HG02938 (cell line): ENCODE results near the gene SORBS2.

ENCODE experiments used
- ATAC-seq: cut with Tn5 transposase; IDR thresholded peaks from one replicate; pipeline ENCODE4 v1.9.1; 2021; ENCODE audit warnings: mild to moderate bottlenecking, moderate library complexity; ENCODE audit not compliant: unreplicated experiment

Gene SORBS2

GRCh38 chr4:185648631-185649030 is 163.4 kb downstream of the SORBS2 start:
- ATAC-seq, result no peak

GRCh38 chr4:185645403-185645802 is 166.6 kb downstream of the SORBS2 start:
- no peak for ATAC-seq

- no peak for ATAC-seq
These were observed 167.6 kb downstream of the SORBS2 start for GRCh38 chr4:185644408-185644807.

GRCh38 chr4:185642907-185643306 is 169.1 kb downstream of the SORBS2 start:
- ATAC-seq, result no peak

DNA sequence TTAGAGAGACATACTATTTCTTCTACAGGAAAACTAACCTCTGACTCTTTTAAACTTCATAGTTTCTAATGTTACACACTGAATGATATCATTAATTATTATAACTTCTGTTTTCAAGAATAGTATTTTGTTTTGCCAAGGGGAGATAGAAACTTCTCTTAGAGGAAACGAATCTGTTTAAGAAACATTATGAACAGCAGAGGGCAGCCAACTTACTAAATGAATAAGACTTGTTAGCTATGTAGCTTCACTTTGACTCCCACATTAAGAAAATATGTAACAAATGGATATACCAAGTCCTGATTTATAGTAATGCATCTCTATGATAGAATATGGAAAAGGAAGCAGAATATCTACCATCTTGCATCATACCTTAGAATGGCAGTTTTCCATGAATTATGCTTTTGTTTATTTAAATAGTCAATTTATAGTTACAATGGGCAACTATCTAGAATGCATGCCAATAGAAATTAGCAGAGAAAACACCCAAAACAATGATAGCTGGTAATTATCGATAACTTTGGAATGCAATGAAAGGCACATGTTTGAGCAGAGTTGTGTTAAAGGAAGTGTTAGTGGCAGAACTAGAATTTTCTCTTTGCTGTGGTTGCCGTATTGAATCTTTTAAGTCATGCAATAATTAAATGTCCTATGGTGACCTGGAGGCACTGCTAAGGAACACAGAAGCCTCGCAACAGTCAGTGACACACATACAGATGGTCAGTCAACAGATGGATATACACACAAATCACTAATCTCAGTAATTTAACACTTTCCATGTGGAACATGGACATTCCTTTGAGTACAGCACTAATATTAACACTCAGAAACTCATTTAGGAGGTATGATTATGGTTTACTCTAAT is 171.0 kb downstream of the SORBS2 start:
- ATAC-seq, result no peak

GRCh38 chr4:185638548-185639301 is 173.3 kb downstream of the SORBS2 start:
- ATAC-seq, result no peak

DNA sequence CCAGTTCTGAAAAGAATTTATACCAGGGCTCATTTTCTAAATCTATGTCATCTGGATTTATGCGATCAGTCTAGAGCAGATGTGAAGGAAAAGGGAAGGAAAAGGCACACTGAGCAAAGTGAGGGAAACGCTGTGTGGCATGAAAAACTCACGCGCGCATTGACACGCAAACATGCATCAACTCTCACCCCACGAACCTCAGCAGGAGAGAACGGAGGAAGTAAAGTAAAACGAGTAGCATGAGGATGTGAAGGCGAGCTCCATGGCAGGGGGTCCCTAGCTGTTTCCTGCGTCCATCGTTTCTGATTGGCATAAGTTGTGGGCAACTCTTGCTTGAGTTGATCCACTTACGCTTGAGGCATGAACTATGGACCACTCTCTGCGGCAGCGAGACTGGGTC is 173.9 kb downstream of the SORBS2 start:
- ATAC-seq, result no peak

GRCh38 chr4:185637163-185637875 is 174.7 kb downstream of the SORBS2 start:
- ATAC-seq, result no peak

- no peak for ATAC-seq
These were observed 177.8 kb downstream of the SORBS2 start for GRCh38 chr4:185634066-185634652.

- no peak for ATAC-seq
These were observed 185.2 kb downstream of the SORBS2 start for GRCh38 chr4:185626798-185627197.

- no peak for ATAC-seq
These were observed 186.5 kb downstream of the SORBS2 start for GRCh38 chr4:185625503-185625902.

- ATAC-seq, result no peak
These were observed 187.8 kb downstream of the SORBS2 start for GRCh38 chr4:185624259-185624589.

DNA sequence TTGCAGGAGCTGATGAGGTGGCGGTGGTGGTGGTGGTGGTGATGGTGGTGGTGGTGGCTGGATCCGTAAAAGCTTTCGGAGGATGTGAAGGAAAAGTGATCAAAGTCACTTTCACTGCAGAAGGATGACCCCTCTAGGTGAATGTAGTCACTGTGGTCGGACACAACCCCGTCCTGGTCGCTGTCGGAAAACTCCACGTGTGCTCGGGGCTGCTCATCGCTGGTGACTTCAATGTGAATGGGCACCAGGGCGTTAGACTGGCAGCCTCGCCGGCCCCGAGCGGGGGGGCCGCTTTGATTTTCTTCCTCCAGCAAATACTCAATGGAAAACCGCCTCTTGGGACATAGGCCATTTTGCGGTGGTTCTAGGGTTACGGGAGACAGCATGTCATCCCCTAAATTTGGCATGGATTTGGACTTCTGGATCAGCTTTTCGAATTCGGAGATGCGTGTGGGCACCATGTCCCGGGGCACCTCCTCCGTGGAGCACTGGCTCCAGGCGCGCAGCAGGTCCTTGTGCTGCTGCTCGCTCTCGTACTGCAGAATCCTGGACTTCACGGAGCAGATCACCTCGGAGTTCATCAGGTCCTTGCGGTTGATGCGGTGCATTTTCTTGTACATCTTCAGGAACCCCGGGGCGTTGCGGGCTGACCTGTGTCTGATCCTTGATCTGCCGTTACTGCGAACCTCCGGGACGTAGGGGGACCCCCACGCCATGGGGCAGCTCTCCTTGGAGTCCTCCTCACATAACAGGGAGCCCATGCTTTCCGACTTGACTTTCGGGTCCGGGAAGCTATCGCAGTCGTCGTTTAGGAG is 188.3 kb downstream of the SORBS2 start:
- no peak for ATAC-seq

DNA sequence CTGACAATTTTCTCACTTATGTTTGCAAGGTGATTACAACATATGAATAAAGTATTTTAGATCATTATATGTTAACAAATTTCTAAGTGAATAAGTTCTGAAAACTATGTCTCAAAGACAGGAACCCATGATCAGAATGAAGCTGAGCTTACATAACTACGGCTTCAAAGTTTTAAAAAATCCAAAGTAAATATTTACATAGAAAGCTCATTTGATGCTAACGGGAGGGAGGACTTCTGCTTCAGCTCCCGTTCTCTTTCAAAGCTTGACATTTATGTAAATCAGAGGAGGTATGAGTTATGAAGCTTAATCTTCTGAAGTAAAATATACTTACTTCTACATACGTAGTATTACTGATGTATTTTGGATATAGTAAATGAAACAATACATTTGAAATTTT is 203.8 kb downstream of the SORBS2 start:
- ATAC-seq, result no peak

DNA sequence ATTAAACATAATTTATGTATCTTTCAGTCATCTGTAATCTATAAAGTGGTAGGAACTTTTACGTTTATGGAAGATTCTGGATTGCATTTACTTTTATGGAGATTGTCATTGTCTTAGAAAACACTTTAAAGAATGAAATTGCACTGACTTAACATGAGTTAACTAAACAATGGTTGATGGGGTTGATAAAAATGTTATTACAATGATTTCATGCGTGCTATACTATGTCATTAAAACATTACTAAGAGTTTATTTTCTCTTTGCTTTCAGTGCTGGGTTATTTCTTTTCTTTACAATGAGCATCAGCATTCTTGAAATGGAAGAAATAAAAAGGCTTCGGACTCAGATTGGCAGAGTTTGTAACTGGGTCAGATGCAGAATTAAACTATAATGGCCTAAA is 209.6 kb downstream of the SORBS2 start:
- no peak for ATAC-seq

GRCh38 chr4:185600801-185601434 is 211.1 kb downstream of the SORBS2 start:
- ATAC-seq, result no peak

GRCh38 chr4:185599553-185600243 is 212.3 kb downstream of the SORBS2 start:
- no peak for ATAC-seq

DNA sequence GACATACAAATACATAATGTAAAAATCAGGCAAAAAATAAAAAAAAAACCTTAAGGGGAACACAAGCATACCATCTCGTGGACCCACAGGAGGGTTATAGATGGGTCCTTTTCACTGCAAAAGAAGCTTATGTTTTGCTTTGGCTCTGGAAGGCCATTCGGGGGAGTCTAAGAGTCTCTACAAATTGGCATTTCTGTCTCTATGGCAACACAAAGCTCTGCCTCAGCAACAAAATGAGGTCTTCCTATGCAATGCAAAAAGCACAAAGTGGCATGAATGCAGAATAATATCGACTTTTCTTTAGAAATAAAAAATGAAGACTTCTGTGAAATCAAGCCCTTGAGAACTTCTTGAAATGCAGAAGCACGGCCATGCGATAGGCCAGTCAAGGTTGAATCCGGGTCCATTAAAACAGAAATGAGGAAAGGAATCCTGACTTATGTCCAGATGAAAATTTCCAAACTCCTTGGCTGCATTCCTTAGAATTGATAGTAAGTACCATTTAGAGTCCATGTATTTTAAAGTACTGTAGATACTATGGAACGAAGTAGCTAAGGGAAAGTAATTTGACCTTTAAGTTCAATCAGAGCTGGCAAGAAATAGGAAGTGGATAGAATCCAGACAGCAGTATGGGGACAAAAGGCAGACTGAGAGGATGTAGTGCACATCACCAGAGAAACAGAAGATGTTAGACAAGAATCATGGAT is 213.0 kb downstream of the SORBS2 start:
- ATAC-seq, result no peak
